Measurements from ENCODE around the gene DCTN2. TPM values are rescaled to one million over a fixed set of nuclear protein-coding genes. Genes with fewer than 3 reads are reported as not detected.

Gene DCTN2
- total RNA-seq, 4 donors from 2014 or later = 164 to 199 (median 193) TPM

GRCh38 chr12:57536597-57536942 is 10.4 kb downstream of the DCTN2 start:
- TF ChIP-seq POLR2A (IDR thresholded peaks at IDR 0.05) = no peak
- TF ChIP-seq CTCF (IDR thresholded peaks at IDR 0.05) = no peak
- H3K4me1 ChIP-seq = peaks cover 4 to 10% of the 10 kb centered on the region in 2 donors
- H3K27ac ChIP-seq = no peak overlapping the region
- intact Hi-C loops (cut with DNase I) = no loop called here
- H3K9me3 ChIP-seq = no peaks in the 10 kb centered on the region
- DNase-seq = no peak
- no peak overlapping the region for H3K4me3 ChIP-seq (replicated peaks in 1 of 3)
- peaks cover 39 to 47% of the 10 kb centered on the region in 2 donors for H3K36me3 ChIP-seq
- WGBS, 2 donors = 94 to 100% methylated on average over 1 of the region's 1 CpG
- H3K27me3 ChIP-seq = no peaks in the 10 kb centered on the region

DNA sequence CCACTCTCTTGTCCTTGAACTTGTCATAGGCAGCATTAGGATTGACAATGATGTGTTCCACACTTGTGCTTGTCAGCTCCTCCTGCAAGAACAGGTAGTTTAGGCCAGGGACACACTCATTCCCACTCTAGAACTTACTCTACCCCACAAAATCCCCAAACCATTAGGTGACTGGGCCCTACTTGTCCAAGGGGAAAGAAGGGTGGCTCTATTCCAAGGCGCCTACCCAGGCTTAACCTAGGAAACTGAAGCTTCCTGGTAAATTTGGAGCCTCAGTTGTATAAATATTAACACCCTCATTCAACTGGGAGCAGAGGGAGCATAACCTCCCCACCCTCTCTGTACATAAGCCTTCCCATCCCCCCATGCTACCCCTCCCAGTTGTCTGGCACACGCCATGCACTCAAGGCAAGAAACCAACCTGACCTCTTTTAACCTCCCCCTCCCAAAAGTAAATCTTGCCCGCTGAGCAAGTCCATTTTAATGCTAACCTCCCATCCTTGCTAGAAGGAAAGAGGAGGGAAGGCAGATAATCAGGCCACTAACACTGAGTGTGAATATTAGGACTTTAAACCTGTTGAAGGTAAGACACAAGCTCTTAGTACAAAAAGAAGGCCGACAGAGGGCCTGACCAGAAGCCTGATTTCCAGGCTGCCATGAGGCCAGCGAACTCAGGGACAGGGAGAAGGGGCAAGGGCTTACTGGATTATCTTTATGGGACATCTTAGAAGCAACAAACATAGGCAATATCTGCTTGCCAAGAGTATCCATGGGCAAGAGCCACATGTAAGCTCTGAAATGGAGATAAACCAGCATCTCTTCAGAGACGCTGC is 11.0 kb downstream of the DCTN2 start:
- peaks cover 41 to 52% of the 10 kb centered on the region in 2 donors for H3K36me3 ChIP-seq
- H3K4me1 ChIP-seq = peaks cover 10 to 16% of the 10 kb centered on the region in 2 donors
- TF ChIP-seq POLR2A (IDR thresholded peaks at IDR 0.05) = no peak
- no peak for TF ChIP-seq CTCF (IDR thresholded peaks at IDR 0.05)
- no peak for DNase-seq
- no peaks in the 10 kb centered on the region for H3K9me3 ChIP-seq
- no peak overlapping the region for H3K27ac ChIP-seq
- WGBS, 2 donors = 87 to 94% methylated on average over 6 of the region's 6 CpGs
- intact Hi-C loops (cut with DNase I) = no loop called here
- H3K27me3 ChIP-seq = no peaks in the 10 kb centered on the region
- no peak overlapping the region for H3K4me3 ChIP-seq (replicated peaks in 1 of 3)

DNA sequence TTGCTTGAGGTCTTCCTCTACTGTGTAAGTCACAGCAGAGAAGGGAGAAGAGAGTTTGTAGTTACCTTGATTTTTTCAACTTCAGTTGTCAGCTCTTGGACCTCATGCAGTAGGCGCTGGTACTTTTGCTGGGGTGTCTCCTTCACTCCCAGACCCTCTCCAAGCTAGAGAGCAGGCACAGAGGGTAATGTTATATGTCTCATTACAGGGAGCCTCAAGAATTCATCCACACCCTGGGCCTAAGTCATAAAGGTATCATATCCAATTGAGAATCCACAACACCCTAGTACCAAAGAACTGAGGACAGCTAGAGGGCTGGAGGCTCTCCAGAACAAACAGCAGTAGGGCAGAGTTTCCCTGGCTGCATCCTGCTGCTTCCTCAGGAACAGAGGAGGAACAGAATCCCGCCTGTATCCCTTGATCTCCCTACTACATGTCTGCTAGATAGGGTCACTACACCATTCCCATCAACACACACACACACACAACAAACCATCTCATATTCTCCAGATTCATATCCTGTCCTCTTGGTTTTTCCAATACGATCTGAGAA is 11.9 kb downstream of the DCTN2 start:
- H3K9me3 ChIP-seq = no peaks in the 10 kb centered on the region
- intact Hi-C loops (cut with DNase I) = no loop called here
- TF ChIP-seq CTCF (IDR thresholded peaks at IDR 0.05) = no peak
- TF ChIP-seq POLR2A (IDR thresholded peaks at IDR 0.05) = no peak
- no peak for DNase-seq
- no peak overlapping the region for H3K4me3 ChIP-seq (replicated peaks in 1 of 3)
- peaks cover 19 to 25% of the 10 kb centered on the region in 2 donors for H3K4me1 ChIP-seq
- peaks cover 46 to 59% of the 10 kb centered on the region in 2 donors for H3K36me3 ChIP-seq
- H3K27ac ChIP-seq = no peak overlapping the region
- no peaks in the 10 kb centered on the region for H3K27me3 ChIP-seq
- 85 to 94% methylated on average over 3 of the region's 3 CpGs for WGBS, 2 donors

DNA sequence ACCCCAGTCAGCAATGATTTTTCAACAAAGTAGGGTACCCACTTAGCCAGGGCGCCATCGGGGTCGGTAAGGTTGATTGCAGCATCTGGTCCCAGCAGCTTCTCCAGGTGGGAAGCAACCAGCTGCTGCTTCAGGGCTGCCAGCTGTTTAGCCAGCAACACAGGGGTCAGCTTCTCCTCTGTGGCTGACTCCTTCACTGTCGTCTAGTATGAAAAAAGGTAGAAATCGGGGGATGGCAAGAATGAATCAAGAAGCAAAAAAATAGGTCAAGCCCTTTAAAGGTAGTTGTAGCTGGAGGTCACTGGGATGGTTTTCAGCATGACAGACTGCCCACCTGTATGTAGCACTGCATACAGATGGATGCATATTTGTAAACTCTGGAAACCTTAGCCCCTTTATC is 12.7 kb downstream of the DCTN2 start:
- DNase-seq = no peak
- intact Hi-C loops (cut with DNase I) = no loop called here
- Histone ChIP-seq H3K4me1 (peaks cover 19 to 25% of the 10 kb centered on the region in 2 donors), H3K27me3 (no peaks in the 10 kb centered on the region), H3K36me3 (peaks cover 52 to 66% of the 10 kb centered on the region in 2 donors), H3K4me3 (replicated peaks in 1 of 3) (no peak overlapping the region), H3K9me3 (no peaks in the 10 kb centered on the region), H3K27ac (no peak overlapping the region)
- 91 to 92% methylated on average over 5 of the region's 5 CpGs for WGBS, 2 donors
- TF ChIP-seq CTCF (IDR thresholded peaks at IDR 0.05) (no peak), POLR2A (IDR thresholded peaks at IDR 0.05) (no peak)

GRCh38 chr12:57533108-57533507 is 13.9 kb downstream of the DCTN2 start:
- H3K9me3 ChIP-seq = no peaks in the 10 kb centered on the region
- peaks cover 59 to 71% of the 10 kb centered on the region in 2 donors for H3K36me3 ChIP-seq
- H3K27me3 ChIP-seq = no peaks in the 10 kb centered on the region
- peaks cover 19 to 25% of the 10 kb centered on the region in 2 donors for H3K4me1 ChIP-seq
- no peak overlapping the region for H3K4me3 ChIP-seq (replicated peaks in 1 of 3)
- intact Hi-C loops (cut with DNase I) = no loop called here
- DNase-seq = no peak
- WGBS, 2 donors = 91% methylated on average over 8 of the region's 8 CpGs
- TF ChIP-seq POLR2A (IDR thresholded peaks at IDR 0.05) = no peak
- TF ChIP-seq CTCF (IDR thresholded peaks at IDR 0.05) = no peak
- H3K27ac ChIP-seq = no peak overlapping the region

Measured in thyroid gland (tissue), 4 donors.